ENCODE measurements around the gene JPH2.
"Not testable (repeated sequence)": the region's sequence is repeated elsewhere in the genome, so short reads cannot be mapped to it uniquely, and the experiment has no call there.

JPH2 gene

GRCh38 chr20:44133424-44133823 lies 53.6 kb downstream of the JPH2 start:
- DNase-seq (ENCODE audit: extremely low read depth, low read depth), result no peak
- TF ChIP-seq CTCF (IDR thresholded peaks at IDR 0.05; ENCODE audit: low read depth, low read length), result no peak

- no peak for TF ChIP-seq CTCF (IDR thresholded peaks at IDR 0.05; ENCODE audit: low read depth, low read length)
- no peak for DNase-seq (ENCODE audit: extremely low read depth, low read depth)
Observed at GRCh38 chr20:44131704-44132103, 55.3 kb downstream of the JPH2 start.

- TF ChIP-seq CTCF (IDR thresholded peaks at IDR 0.05; ENCODE audit: low read depth, low read length), result no peak
- DNase-seq (ENCODE audit: extremely low read depth, low read depth), result no peak
Observed at GRCh38 chr20:44129911-44130718, 56.9 kb downstream of the JPH2 start.

- DNase-seq (ENCODE audit: extremely low read depth, low read depth), result not testable (repeated sequence)
Observed at GRCh38 chr20:44129300-44129699, 57.7 kb downstream of the JPH2 start.

GRCh38 chr20:44126445-44126844 lies 60.5 kb downstream of the JPH2 start:
- no peak for TF ChIP-seq CTCF (IDR thresholded peaks at IDR 0.05; ENCODE audit: low read depth, low read length)
- DNase-seq (ENCODE audit: extremely low read depth, low read depth), result no peak

GRCh38 chr20:44125332-44126127 lies 61.5 kb downstream of the JPH2 start:
- no peak for DNase-seq (ENCODE audit: extremely low read depth, low read depth)
- no peak for TF ChIP-seq CTCF (IDR thresholded peaks at IDR 0.05; ENCODE audit: low read depth, low read length)

- TF ChIP-seq CTCF (IDR thresholded peaks at IDR 0.05; ENCODE audit: low read depth, low read length), result no peak
- no peak for DNase-seq (ENCODE audit: extremely low read depth, low read depth)
Observed at GRCh38 chr20:44123874-44124535, 63.0 kb downstream of the JPH2 start.

Measured in AG09319 (cell line).